Putamen (tissue), 1 donor: ENCODE data around the gene RDH8.
"Not testable (repeated sequence)": the region's sequence is repeated elsewhere in the genome, so short reads cannot be mapped to it uniquely, and the experiment has no call there.

Experiments
- DNase-seq: peaks from one replicate; pipeline ENCODE4 v3.0.0-alpha.2; 2016; ENCODE audit warnings: low spot score

RDH8 gene

GRCh38 chr19:10006335-10006708 is 7.0 kb upstream of the RDH8 start:
- DNase-seq: no peak

- DNase-seq: no peak
Observed at GRCh38 chr19:10006752-10007323, 6.4 kb upstream of the RDH8 start.

GRCh38 chr19:10007371-10008183 is 5.7 kb upstream of the RDH8 start:
- no peak for DNase-seq

GRCh38 chr19:10008184-10008765 is 5.0 kb upstream of the RDH8 start:
- no peak for DNase-seq

- no peak for DNase-seq
Observed at GRCh38 chr19:10009714-10010224, 3.5 kb upstream of the RDH8 start.

DNA sequence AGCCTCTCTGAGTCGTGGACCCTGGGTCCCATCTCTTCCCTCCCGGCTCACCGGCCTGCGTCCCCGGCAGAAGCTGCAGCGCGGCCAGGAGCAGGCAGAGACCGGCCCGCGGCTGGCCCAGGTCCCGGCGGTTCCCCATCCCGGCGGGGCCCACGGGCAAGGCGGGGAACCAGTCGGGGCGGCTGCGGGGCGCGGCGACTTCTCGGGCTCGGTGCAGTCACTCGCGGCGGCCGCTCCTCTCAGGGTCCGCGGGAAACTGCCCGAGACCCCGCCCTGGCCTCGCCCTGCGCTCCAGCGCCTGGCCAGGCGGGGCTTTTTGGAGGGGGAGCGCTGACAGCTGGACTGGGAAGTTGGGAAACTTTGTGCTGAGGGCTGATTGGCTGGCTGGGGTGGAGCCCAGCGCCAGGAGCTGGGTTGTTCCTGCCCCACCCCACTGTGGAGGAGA is 3.0 kb upstream of the RDH8 start, which contains the start of gene COL5A3:
Gene COL5A3 (minus strand): TSS at position 258 of the 445 bp plus-strand sequence. CDS start 119 bp downstream, at position 139.
- DNase-seq: no peak

GRCh38 chr19:10010939-10011338 is 2.3 kb upstream of the RDH8 start:
- no peak for DNase-seq

- DNase-seq: no peak
Observed at GRCh38 chr19:10011974-10012373, 1.3 kb upstream of the RDH8 start.

- DNase-seq: no peak
Observed at GRCh38 chr19:10013834-10014618, 743 bp downstream of the RDH8 start.

DNA sequence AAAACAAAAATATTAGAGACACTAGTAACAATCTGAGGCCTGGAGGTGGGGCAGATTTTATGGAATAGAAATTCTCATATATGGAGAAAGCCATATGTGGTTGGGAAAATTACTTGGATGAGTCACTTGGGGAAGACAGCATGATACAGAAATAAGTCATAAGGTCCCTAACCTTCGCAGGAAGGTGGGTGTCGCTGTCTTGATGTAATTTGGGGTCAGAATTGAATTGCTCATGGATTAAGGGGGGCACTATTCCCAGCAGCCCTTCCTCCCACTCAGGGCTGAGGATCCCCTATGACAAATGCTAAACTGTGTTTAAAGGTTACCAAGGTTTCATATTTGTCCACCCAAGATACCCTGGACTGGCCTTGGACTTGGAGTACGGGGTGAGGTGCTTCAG is 5.0 kb downstream of the RDH8 start:
- DNase-seq: peak; percentile 49

DNA sequence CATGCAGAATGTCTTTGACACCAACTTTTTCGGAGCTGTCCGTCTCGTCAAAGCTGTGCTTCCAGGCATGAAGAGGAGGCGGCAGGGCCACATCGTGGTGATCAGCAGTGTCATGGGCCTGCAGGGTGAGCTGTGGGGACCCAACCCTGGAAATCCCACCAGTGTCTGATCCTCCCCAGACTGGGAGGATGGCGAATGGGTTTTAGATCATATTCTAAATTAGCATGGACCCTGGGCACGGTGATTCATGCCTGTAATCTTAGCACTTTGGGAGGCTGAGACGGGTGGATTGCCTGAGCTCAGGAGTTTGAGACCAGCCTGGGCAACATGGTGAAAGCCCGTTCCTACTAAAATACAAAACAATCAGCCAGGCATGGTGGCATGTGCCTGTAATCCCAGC is 5.5 kb downstream of the RDH8 start:
- DNase-seq: no peak

GRCh38 chr19:10019246-10019645 is 6.0 kb downstream of the RDH8 start:
- no peak for DNase-seq

DNA sequence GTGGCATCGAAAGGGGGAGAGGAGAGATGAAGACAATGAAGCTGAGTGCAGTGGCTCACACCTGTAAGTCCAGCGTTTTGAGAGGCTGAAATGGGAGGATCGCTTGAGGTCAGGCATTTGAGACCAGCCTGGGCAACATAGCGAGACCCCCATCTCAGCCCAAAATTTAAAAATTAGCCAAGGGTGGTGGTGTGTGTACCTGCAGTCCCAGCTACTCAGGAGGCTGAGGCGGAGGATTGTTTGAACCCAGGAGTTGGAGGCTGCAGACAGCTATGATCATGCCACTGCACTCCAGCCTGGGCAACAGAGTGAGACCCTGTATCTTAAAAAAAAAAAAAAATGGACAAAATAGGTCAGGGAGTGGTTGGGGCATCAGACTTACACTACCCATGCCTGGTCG is 7.6 kb downstream of the RDH8 start:
- DNase-seq: no peak

GRCh38 chr19:10021446-10021845 is 8.2 kb downstream of the RDH8 start:
- no peak for DNase-seq

DNA sequence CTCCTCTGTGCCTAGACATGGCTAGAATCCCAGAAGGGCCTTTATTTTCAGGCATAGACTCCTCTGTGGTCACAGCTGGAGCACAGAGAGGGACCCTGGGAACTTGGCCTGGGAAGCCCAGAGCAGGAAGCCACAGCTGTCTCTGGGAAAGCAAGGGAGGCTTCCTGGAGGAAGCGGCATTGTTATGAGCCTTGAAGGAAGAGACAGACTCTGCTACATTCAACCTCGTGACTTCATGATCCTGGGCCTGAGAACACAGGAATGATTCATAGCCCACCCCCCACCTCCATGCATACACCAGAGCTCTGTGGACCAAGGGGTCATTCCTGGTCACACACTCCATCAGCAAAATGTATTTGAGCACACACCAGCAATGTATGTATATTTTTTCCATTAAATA is 8.6 kb downstream of the RDH8 start:
- no peak for DNase-seq

DNA sequence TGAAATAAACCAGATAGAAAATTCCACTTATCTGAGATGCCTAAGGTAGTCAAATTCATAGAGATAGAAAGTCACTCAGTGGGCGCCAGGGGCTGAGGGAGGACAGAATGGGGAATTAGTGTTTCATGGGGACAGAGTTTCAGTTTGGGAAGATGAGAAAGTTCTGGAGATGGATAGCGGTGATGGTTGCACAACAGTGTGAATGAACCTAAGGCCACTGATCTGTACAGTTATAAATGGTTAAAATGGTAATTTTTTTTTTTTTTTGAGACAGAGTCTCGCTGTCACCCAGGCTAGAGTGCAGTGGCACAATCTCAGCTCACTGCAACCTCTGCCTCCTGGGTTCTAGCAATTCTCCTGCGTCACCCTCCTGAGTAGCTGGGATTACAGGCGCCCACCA is 9.8 kb downstream of the RDH8 start:
- not testable (repeated sequence) for DNase-seq

DNA sequence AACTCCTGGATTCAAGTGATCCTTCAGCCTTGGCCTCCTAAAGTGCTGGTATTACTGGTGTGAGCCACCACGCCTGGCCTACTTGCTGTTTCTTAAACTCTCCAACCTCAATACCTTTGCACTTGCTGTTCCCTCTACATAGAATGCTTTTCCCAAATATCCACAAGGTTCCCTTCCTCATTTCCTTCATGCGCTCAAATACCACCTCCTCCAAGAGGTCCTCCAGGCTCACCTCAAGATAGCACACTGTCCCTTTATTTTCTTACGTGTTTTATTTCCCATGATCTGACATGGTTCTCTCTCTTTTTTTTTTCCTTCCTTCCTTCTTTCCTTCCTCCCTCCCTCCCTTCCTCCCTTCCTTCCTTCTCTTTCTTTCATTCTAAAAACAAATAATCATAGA is 13.5 kb downstream of the RDH8 start:
- DNase-seq: no peak

- peak; percentile 87 for DNase-seq
Observed at GRCh38 chr19:10027158-10027997, 14.1 kb downstream of the RDH8 start.

GRCh38 chr19:10033614-10034013 is 20.3 kb downstream of the RDH8 start:
- DNase-seq: no peak

DNA sequence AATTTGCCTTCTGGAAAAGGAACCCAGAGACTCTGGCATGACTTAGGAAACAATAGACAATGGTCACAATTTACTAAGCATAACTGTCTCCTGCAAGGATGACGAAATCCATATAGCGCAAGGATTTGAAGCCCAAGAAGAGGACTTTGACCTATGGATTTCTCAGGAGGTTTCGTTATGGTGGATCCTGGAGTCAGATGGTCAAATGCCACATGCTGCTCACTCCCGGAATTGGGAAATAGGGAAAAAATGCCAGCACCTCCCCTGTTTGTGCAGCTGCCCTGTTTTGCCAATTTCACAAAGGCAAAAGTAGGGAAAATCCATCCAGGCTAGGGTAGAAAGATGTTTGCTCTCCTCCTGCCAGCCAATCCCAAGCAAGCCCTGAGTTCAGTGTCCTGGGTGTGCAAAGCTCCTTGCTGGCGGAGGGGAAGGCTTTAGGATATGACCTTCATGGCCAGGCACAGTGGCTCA is 23.4 kb downstream of the RDH8 start:
- DNase-seq: no peak

- DNase-seq: no peak
Observed at GRCh38 chr19:10037367-10037766, 24.1 kb downstream of the RDH8 start.
